ENCODE data around the gene MYH16.

- no peak for TF ChIP-seq CTCF (IDR thresholded peaks at IDR 0.05; ENCODE audit: low read length)
- TF ChIP-seq EZH2 (optimal IDR thresholded peaks at IDR 0.05; ENCODE audit: low read depth, low read length), result no peak
- no peak for TF ChIP-seq EZH2phosphoT487 (IDR thresholded peaks at IDR 0.05; ENCODE audit: low read length)
Measured at GRCh38 chr7:99224899-99225265, 47.8 kb upstream of the MYH16 start.
